Stimulated activated CD8-positive, alpha-beta memory T cell treated with anti-CD3 and anti-CD28 coated beads, Interleukin-15, amount 100 ng/mL, for 48 hours (primary cell): ENCODE data around the gene PXMP4.

Experiments
- DNase-seq, 2 donors: peaks; one replicate each; pipeline ENCODE4 v3.0.0-alpha.2; 2020; ENCODE audit warnings: low read depth in 2 of 2

The PXMP4 gene

GRCh38 chr20:33668466-33669155 is 51.5 kb downstream of the PXMP4 start:
- DNase-seq, result no peak

GRCh38 chr20:33667676-33668465 is 52.2 kb downstream of the PXMP4 start:
- DNase-seq, result peak; percentile 73 to 75

- peak; percentile 36 to 38 for DNase-seq
Measured at GRCh38 chr20:33667245-33667675, 52.9 kb downstream of the PXMP4 start.

- peak; percentile 84 to 85 for DNase-seq
Measured at GRCh38 chr20:33666293-33667244, 53.5 kb downstream of the PXMP4 start, which contains the start of gene ACTL10. Gene ACTL10, plus strand, starts transcription at chr20:33666943. Its CDS starts 555 bp downstream, at chr20:33667498.

- DNase-seq, result no peak
Measured at GRCh38 chr20:33664762-33665144, 55.4 kb downstream of the PXMP4 start.

GRCh38 chr20:33664085-33664761 is 55.9 kb downstream of the PXMP4 start:
- no peak for DNase-seq

GRCh38 chr20:33663161-33664084 is 56.7 kb downstream of the PXMP4 start:
- peak; percentile 80 to 84 for DNase-seq

- DNase-seq, result no peak
Measured at GRCh38 chr20:33662172-33662571, 57.9 kb downstream of the PXMP4 start, which contains the start of gene C20orf144. Gene C20orf144, plus strand, starts transcription at chr20:33662327. Its CDS starts 19 bp downstream, at chr20:33662346.

GRCh38 chr20:33660685-33661058 is 59.4 kb downstream of the PXMP4 start:
- DNase-seq, result no peak

- no peak for DNase-seq
Measured at GRCh38 chr20:33660035-33660684, 60.0 kb downstream of the PXMP4 start.

GRCh38 chr20:33659341-33660034 is 60.6 kb downstream of the PXMP4 start:
- no peak for DNase-seq

GRCh38 chr20:33658929-33659328 is 61.2 kb downstream of the PXMP4 start:
- no peak for DNase-seq

GRCh38 chr20:33658510-33658909 is 61.6 kb downstream of the PXMP4 start:
- DNase-seq, result no peak

GRCh38 chr20:33657704-33658095 is 62.4 kb downstream of the PXMP4 start:
- no peak for DNase-seq

GRCh38 chr20:33656783-33657703 is 63.1 kb downstream of the PXMP4 start:
- DNase-seq, result no peak

- no peak for DNase-seq
Measured at GRCh38 chr20:33656010-33656782, 63.9 kb downstream of the PXMP4 start.

GRCh38 chr20:33655164-33655563 is 64.9 kb downstream of the PXMP4 start:
- no peak for DNase-seq
